HEK293 (cell line): Measurements from ENCODE around the gene CNKSR3.

ENCODE experiments used
- HOXD13 ChIP-seq: sonication (generic); formaldehyde crosslinking; IDR thresholded peaks from 2 replicates; pipeline ENCODE4 v1.8.0; 2022; ENCODE audit warnings: missing genetic modification reagents, borderline replicate concordance
- KLF1 ChIP-seq: fragments of 450-650 bp; formaldehyde crosslinking; IDR thresholded peaks from 2 replicates; pipeline ENCODE4 v1.5.1; 2016; ENCODE audit warnings: missing biosample characterization, missing genetic modification characterization
- KLF8 ChIP-seq: fragments of 450-650 bp; formaldehyde crosslinking; IDR thresholded peaks from 2 replicates; pipeline ENCODE4 v1.5.1; 2016; ENCODE audit warnings: missing biosample characterization, missing genetic modification characterization
- SALL2 ChIP-seq: fragments of 450-650 bp; formaldehyde crosslinking; IDR thresholded peaks from 2 replicates; pipeline ENCODE4 v1.5.0; 2017; ENCODE audit warnings: missing biosample characterization, mild to moderate bottlenecking, missing genetic modification characterization, borderline replicate concordance
- ZBTB48 ChIP-seq: fragments of 450-650 bp; formaldehyde crosslinking; IDR thresholded peaks from 2 replicates; pipeline ENCODE4 v1.5.1; 2016; ENCODE audit warnings: missing biosample characterization, missing genetic modification characterization
- ZBTB8A ChIP-seq: fragments of 450-650 bp; formaldehyde crosslinking; IDR thresholded peaks from 2 replicates; pipeline ENCODE4 v1.5.1; 2016; ENCODE audit warnings: missing biosample characterization, missing genetic modification characterization
- ZNF10 ChIP-seq: fragments of 450-650 bp; formaldehyde crosslinking; IDR thresholded peaks from 2 replicates; pipeline ENCODE4 v1.5.1; 2017; ENCODE audit warnings: missing biosample characterization, missing genetic modification characterization
- ZNF114 ChIP-seq: fragments of 450-650 bp; formaldehyde crosslinking; IDR thresholded peaks from 2 replicates; pipeline ENCODE4 v1.5.0; 2017; ENCODE audit warnings: missing biosample characterization, missing genetic modification characterization
- ZNF214 ChIP-seq: fragments of 450-650 bp; formaldehyde crosslinking; IDR thresholded peaks from 2 replicates; pipeline ENCODE4 v1.5.1; 2017; ENCODE audit warnings: missing biosample characterization, mild to moderate bottlenecking, missing genetic modification characterization, borderline replicate concordance
- ZNF311 ChIP-seq: fragments of 450-650 bp; formaldehyde crosslinking; IDR thresholded peaks from 2 replicates; pipeline ENCODE4 v1.5.1; 2017; ENCODE audit warnings: missing biosample characterization, missing genetic modification characterization, borderline replicate concordance
- ZNF350 ChIP-seq: fragments of 450-650 bp; formaldehyde crosslinking; IDR thresholded peaks from 2 replicates; pipeline ENCODE4 v1.5.0; 2017; ENCODE audit warnings: missing biosample characterization, mild to moderate bottlenecking, missing genetic modification characterization
- ZNF354C ChIP-seq: fragments of 450-650 bp; formaldehyde crosslinking; IDR thresholded peaks from 2 replicates; pipeline ENCODE4 v1.5.1; 2016; ENCODE audit warnings: missing biosample characterization, missing genetic modification characterization, low read depth, borderline replicate concordance
- ZNF501 ChIP-seq: fragments of 450-650 bp; formaldehyde crosslinking; IDR thresholded peaks from 2 replicates; pipeline ENCODE4 v1.5.1; 2016; ENCODE audit warnings: missing biosample characterization, missing genetic modification characterization
- ZNF529 ChIP-seq: fragments of 450-650 bp; formaldehyde crosslinking; IDR thresholded peaks from 2 replicates; pipeline ENCODE4 v1.5.1; 2017; ENCODE audit warnings: missing genetic modification characterization, missing biosample characterization; ENCODE audit not compliant: insufficient replicate concordance
- ZNF548 ChIP-seq: fragments of 450-650 bp; formaldehyde crosslinking; IDR thresholded peaks from 2 replicates; pipeline ENCODE4 v1.5.1; 2016; ENCODE audit warnings: missing biosample characterization, missing genetic modification characterization
- ZNF558 ChIP-seq: fragments of 450-650 bp; formaldehyde crosslinking; IDR thresholded peaks from 2 replicates; pipeline ENCODE4 v1.5.1; 2016; ENCODE audit warnings: missing biosample characterization, missing genetic modification characterization
- ZNF596 ChIP-seq: fragments of 450-650 bp; IDR thresholded peaks from 2 replicates; pipeline ENCODE4 v1.5.0; 2018; ENCODE audit warnings: missing biosample characterization, mild to moderate bottlenecking, missing genetic modification characterization, moderate library complexity
- ZNF621 ChIP-seq: fragments of 450-650 bp; formaldehyde crosslinking; IDR thresholded peaks from 2 replicates; pipeline ENCODE4 v1.5.1; 2017; ENCODE audit warnings: missing biosample characterization, missing genetic modification characterization
- ZNF664 ChIP-seq: fragments of 450-650 bp; formaldehyde crosslinking; IDR thresholded peaks from 2 replicates; pipeline ENCODE4 v1.5.1; 2016; ENCODE audit warnings: missing biosample characterization, missing genetic modification characterization
- ZNF830 ChIP-seq: fragments of 450-650 bp; IDR thresholded peaks from 2 replicates; pipeline ENCODE4 v1.5.0; 2018; ENCODE audit warnings: missing biosample characterization, missing genetic modification characterization, low read depth, mild to moderate bottlenecking, moderate library complexity
- ZSCAN30 ChIP-seq: fragments of 450-650 bp; IDR thresholded peaks from 2 replicates; pipeline ENCODE4 v1.5.1; 2018; ENCODE audit warnings: missing biosample characterization, mild to moderate bottlenecking, missing genetic modification characterization, moderate library complexity
- TF ChIP-seq, protein P1 (sequence below): fragments of 450-650 bp; formaldehyde crosslinking; IDR thresholded peaks from 2 replicates; pipeline ENCODE4 v1.5.1; 2016; ENCODE audit warnings: missing biosample characterization, missing genetic modification characterization
- TF ChIP-seq, protein P2 (sequence below): fragments of 450-650 bp; formaldehyde crosslinking; IDR thresholded peaks from 2 replicates; pipeline ENCODE4 v1.5.1; 2016; ENCODE audit warnings: missing biosample characterization, missing genetic modification characterization
- TF ChIP-seq, protein P3 (sequence below): fragments of 450-650 bp; formaldehyde crosslinking; IDR thresholded peaks from 2 replicates; pipeline ENCODE4 v1.5.1; 2017; ENCODE audit warnings: missing biosample characterization, mild to moderate bottlenecking, missing genetic modification characterization, moderate library complexity
- TF ChIP-seq, protein P4 (sequence below): fragments of 450-650 bp; formaldehyde crosslinking; IDR thresholded peaks from 2 replicates; pipeline ENCODE4 v1.5.1; 2017; ENCODE audit warnings: missing biosample characterization, missing genetic modification characterization
- TF ChIP-seq, protein P5 (sequence below): fragments of 450-650 bp; formaldehyde crosslinking; optimal IDR thresholded peaks from 2 replicates; pipeline ENCODE3; 2016; ENCODE audit warnings: missing biosample characterization, mild to moderate bottlenecking, missing genetic modification characterization
- TF ChIP-seq, protein P6 (sequence below): fragments of 450-650 bp; IDR thresholded peaks from 2 replicates; pipeline ENCODE4 v1.5.1; 2018; ENCODE audit warnings: missing biosample characterization, missing genetic modification characterization
- TF ChIP-seq, protein P7 (sequence below): fragments of 450-650 bp; formaldehyde crosslinking; IDR thresholded peaks from 2 replicates; pipeline ENCODE4 v1.5.1; 2016; ENCODE audit warnings: missing biosample characterization, missing genetic modification characterization

Gene CNKSR3

DNA sequence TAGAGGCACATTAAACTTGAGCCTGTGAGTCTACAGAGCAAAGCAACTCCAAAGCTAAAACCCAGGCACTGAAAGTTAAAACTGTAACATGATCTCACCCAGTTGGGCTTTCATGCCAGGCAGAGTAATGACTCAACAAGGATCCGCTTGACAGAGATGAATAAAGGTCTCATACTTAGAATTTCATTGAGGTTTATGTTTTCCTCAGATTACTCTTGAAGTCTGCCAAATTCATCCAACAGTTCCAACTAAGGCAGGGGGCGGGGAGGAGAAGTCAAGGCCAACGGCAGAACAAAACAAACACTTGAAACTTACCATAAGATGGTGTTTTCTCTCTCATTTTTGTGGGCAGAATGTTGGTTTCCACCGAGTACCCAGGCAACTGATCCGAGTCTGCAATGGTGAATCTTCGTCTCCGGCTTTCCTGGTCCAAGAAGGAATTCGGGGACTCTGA is 99.8 kb downstream of the CNKSR3 start (continued):
- TF ChIP-seq KLF8 (tag by site-specific recombination) (peak; percentile 42; the same call in 1 of the 2 replicates), ZNF529 (tag by site-specific recombination) (no peak), SALL2 (no peak), KLF1 (no peak), ZBTB48 (tag by site-specific recombination) (no peak), ZNF10 (tag by site-specific recombination) (no peak), HOXD13 (CRISPR knock-in tag) (no peak), ZBTB8A (tag by site-specific recombination) (peak; percentile 57), ZNF621 (tag by site-specific recombination) (no peak), ZNF501 (0 out of 2 replicates have a peak, but pooled peaks have one; percentile 58), ZNF350 (no peak), ZNF664 (tag by site-specific recombination) (no peak; the same call in 1 of the 2 replicates), ZNF214 (tag by site-specific recombination) (no peak), ZNF548 (tag by site-specific recombination) (no peak), ZNF311 (tag by site-specific recombination) (no peak), ZNF114 (no peak), ZNF558 (tag by site-specific recombination) (peak; percentile 80; the same call in 1 of the 2 replicates), ZSCAN30 (tag by site-specific recombination) (peak; percentile 70; the same call in 1 of the 2 replicates), ZNF354C (tag by site-specific recombination) (no peak), ZNF830 (no peak), ZNF596 (tag by site-specific recombination) (0 out of 2 replicates have a peak, but pooled peaks have one; percentile 16)
- TF ChIP-seq, protein P1, sequence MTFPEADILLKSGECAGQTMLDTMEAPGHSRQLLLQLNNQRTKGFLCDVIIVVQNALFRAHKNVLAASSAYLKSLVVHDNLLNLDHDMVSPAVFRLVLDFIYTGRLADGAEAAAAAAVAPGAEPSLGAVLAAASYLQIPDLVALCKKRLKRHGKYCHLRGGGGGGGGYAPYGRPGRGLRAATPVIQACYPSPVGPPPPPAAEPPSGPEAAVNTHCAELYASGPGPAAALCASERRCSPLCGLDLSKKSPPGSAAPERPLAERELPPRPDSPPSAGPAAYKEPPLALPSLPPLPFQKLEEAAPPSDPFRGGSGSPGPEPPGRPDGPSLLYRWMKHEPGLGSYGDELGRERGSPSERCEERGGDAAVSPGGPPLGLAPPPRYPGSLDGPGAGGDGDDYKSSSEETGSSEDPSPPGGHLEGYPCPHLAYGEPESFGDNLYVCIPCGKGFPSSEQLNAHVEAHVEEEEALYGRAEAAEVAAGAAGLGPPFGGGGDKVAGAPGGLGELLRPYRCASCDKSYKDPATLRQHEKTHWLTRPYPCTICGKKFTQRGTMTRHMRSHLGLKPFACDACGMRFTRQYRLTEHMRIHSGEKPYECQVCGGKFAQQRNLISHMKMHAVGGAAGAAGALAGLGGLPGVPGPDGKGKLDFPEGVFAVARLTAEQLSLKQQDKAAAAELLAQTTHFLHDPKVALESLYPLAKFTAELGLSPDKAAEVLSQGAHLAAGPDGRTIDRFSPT (tag by site-specific recombination) = no peak
- TF ChIP-seq, protein P2, sequence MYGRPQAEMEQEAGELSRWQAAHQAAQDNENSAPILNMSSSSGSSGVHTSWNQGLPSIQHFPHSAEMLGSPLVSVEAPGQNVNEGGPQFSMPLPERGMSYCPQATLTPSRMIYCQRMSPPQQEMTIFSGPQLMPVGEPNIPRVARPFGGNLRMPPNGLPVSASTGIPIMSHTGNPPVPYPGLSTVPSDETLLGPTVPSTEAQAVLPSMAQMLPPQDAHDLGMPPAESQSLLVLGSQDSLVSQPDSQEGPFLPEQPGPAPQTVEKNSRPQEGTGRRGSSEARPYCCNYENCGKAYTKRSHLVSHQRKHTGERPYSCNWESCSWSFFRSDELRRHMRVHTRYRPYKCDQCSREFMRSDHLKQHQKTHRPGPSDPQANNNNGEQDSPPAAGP (tag by site-specific recombination) = no peak
- TF ChIP-seq, protein P3, sequence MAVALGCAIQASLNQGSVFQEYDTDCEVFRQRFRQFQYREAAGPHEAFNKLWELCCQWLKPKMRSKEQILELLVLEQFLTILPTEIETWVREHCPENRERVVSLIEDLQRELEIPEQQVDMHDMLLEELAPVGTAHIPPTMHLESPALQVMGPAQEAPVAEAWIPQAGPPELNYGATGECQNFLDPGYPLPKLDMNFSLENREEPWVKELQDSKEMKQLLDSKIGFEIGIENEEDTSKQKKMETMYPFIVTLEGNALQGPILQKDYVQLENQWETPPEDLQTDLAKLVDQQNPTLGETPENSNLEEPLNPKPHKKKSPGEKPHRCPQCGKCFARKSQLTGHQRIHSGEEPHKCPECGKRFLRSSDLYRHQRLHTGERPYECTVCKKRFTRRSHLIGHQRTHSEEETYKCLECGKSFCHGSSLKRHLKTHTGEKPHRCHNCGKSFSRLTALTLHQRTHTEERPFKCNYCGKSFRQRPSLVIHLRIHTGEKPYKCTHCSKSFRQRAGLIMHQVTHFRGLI = peak; percentile 99
- TF ChIP-seq, protein P4, sequence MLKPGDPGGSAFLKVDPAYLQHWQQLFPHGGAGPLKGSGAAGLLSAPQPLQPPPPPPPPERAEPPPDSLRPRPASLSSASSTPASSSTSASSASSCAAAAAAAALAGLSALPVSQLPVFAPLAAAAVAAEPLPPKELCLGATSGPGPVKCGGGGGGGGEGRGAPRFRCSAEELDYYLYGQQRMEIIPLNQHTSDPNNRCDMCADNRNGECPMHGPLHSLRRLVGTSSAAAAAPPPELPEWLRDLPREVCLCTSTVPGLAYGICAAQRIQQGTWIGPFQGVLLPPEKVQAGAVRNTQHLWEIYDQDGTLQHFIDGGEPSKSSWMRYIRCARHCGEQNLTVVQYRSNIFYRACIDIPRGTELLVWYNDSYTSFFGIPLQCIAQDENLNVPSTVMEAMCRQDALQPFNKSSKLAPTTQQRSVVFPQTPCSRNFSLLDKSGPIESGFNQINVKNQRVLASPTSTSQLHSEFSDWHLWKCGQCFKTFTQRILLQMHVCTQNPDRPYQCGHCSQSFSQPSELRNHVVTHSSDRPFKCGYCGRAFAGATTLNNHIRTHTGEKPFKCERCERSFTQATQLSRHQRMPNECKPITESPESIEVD (tag by site-specific recombination) = peak; percentile 97
- TF ChIP-seq, protein P5, sequence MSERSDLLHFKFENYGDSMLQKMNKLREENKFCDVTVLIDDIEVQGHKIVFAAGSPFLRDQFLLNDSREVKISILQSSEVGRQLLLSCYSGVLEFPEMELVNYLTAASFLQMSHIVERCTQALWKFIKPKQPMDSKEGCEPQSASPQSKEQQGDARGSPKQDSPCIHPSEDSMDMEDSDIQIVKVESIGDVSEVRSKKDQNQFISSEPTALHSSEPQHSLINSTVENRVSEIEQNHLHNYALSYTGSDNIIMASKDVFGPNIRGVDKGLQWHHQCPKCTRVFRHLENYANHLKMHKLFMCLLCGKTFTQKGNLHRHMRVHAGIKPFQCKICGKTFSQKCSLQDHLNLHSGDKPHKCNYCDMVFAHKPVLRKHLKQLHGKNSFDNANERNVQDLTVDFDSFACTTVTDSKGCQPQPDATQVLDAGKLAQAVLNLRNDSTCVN (tag by site-specific recombination) = no peak
- TF ChIP-seq, protein P6, sequence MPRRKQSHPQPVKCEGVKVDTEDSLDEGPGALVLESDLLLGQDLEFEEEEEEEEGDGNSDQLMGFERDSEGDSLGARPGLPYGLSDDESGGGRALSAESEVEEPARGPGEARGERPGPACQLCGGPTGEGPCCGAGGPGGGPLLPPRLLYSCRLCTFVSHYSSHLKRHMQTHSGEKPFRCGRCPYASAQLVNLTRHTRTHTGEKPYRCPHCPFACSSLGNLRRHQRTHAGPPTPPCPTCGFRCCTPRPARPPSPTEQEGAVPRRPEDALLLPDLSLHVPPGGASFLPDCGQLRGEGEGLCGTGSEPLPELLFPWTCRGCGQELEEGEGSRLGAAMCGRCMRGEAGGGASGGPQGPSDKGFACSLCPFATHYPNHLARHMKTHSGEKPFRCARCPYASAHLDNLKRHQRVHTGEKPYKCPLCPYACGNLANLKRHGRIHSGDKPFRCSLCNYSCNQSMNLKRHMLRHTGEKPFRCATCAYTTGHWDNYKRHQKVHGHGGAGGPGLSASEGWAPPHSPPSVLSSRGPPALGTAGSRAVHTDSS (tag by site-specific recombination) = no peak
- TF ChIP-seq, protein P7, sequence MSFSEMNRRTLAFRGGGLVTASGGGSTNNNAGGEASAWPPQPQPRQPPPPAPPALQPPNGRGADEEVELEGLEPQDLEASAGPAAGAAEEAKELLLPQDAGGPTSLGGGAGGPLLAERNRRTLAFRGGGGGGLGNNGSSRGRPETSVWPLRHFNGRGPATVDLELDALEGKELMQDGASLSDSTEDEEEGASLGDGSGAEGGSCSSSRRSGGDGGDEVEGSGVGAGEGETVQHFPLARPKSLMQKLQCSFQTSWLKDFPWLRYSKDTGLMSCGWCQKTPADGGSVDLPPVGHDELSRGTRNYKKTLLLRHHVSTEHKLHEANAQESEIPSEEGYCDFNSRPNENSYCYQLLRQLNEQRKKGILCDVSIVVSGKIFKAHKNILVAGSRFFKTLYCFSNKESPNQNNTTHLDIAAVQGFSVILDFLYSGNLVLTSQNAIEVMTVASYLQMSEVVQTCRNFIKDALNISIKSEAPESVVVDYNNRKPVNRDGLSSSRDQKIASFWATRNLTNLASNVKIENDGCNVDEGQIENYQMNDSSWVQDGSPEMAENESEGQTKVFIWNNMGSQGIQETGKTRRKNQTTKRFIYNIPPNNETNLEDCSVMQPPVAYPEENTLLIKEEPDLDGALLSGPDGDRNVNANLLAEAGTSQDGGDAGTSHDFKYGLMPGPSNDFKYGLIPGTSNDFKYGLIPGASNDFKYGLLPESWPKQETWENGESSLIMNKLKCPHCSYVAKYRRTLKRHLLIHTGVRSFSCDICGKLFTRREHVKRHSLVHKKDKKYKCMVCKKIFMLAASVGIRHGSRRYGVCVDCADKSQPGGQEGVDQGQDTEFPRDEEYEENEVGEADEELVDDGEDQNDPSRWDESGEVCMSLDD (tag by site-specific recombination) = no peak
